ENCODE measurements around the gene HFE. TPM values are rescaled to one million over a fixed set of nuclear protein-coding genes. Genes with fewer than 3 reads are reported as not detected.

Gene HFE
- total and polyA plus RNA-seq, 2 of the 13 experiments (the other 11 are each of a cell fraction or from before 2014, with no cell fraction given) = 3.7 to 6.3 TPM

DNA sequence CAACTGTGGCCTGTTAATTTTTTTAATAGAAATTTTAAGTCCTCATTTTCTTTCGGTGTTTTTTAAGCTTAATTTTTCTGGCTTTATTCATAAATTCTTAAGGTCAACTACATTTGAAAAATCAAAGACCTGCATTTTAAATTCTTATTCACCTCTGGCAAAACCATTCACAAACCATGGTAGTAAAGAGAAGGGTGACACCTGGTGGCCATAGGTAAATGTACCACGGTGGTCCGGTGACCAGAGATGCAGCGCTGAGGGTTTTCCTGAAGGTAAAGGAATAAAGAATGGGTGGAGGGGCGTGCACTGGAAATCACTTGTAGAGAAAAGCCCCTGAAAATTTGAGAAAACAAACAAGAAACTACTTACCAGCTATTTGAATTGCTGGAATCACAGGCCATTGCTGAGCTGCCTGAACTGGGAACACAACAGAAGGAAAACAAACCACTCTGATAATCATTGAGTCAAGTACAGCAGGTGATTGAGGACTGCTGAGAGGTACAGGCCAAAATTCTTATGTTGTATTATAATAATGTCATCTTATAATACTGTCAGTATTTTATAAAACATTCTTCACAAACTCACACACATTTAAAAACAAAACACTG lies 10.1 kb downstream of the HFE start (continued):
- TF ChIP-seq, protein P1, sequence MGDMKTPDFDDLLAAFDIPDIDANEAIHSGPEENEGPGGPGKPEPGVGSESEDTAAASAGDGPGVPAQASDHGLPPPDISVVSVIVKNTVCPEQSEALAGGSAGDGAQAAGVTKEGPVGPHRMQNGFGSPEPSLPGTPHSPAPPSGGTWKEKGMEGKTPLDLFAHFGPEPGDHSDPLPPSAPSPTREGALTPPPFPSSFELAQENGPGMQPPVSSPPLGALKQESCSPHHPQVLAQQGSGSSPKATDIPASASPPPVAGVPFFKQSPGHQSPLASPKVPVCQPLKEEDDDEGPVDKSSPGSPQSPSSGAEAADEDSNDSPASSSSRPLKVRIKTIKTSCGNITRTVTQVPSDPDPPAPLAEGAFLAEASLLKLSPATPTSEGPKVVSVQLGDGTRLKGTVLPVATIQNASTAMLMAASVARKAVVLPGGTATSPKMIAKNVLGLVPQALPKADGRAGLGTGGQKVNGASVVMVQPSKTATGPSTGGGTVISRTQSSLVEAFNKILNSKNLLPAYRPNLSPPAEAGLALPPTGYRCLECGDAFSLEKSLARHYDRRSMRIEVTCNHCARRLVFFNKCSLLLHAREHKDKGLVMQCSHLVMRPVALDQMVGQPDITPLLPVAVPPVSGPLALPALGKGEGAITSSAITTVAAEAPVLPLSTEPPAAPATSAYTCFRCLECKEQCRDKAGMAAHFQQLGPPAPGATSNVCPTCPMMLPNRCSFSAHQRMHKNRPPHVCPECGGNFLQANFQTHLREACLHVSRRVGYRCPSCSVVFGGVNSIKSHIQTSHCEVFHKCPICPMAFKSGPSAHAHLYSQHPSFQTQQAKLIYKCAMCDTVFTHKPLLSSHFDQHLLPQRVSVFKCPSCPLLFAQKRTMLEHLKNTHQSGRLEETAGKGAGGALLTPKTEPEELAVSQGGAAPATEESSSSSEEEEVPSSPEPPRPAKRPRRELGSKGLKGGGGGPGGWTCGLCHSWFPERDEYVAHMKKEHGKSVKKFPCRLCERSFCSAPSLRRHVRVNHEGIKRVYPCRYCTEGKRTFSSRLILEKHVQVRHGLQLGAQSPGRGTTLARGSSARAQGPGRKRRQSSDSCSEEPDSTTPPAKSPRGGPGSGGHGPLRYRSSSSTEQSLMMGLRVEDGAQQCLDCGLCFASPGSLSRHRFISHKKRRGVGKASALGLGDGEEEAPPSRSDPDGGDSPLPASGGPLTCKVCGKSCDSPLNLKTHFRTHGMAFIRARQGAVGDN (CRISPR knock-in tag; IDR thresholded peaks at IDR 0.05) = no peak
- TF ChIP-seq, protein P2, sequence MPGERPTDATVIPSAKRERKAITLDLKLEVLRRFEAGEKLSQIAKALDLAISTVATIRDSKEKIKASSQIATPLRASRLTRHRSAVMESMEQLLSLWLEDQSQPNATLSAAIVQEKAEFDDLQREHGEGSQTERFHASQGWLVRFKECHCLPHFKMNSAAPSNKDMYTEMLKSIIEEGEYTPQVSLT (CRISPR knock-in tag; IDR thresholded peaks at IDR 0.05; ENCODE audit: borderline replicate concordance, low read depth) = no peak
- TF ChIP-seq ZNF782 (CRISPR knock-in tag; IDR thresholded peaks at IDR 0.05; ENCODE audit: borderline replicate concordance) = no peak
- TF ChIP-seq DNMT1 (CRISPR knock-in tag; IDR thresholded peaks at IDR 0.05) = no peak
- TF ChIP-seq U2AF1 (optimal IDR thresholded peaks at IDR 0.05; ENCODE audit: low read depth, low read length) = no peak
- TF ChIP-seq, protein P3, sequence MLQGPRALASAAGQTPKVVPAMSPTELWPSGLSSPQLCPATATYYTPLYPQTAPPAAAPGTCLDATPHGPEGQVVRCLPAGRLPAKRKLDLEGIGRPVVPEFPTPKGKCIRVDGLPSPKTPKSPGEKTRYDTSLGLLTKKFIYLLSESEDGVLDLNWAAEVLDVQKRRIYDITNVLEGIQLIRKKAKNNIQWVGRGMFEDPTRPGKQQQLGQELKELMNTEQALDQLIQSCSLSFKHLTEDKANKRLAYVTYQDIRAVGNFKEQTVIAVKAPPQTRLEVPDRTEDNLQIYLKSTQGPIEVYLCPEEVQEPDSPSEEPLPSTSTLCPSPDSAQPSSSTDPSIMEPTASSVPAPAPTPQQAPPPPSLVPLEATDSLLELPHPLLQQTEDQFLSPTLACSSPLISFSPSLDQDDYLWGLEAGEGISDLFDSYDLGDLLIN (CRISPR knock-in tag; IDR thresholded peaks at IDR 0.05; ENCODE audit: borderline replicate concordance) = no peak
- TF ChIP-seq ZNF644 (CRISPR knock-in tag; IDR thresholded peaks at IDR 0.05; ENCODE audit: low read depth) = no peak
- TF ChIP-seq NR2C2 (CRISPR knock-in tag; IDR thresholded peaks at IDR 0.05; ENCODE audit: borderline replicate concordance) = no peak
- no peak for TF ChIP-seq ZNF101 (CRISPR knock-in tag; IDR thresholded peaks at IDR 0.05; ENCODE audit: borderline replicate concordance, low read depth)
- peak; percentile 93 for TF ChIP-seq STAG1 (CRISPR knock-in tag; IDR thresholded peaks at IDR 0.05)
- no peak for TF ChIP-seq ZNF746 (CRISPR knock-in tag; IDR thresholded peaks at IDR 0.05)
- TF ChIP-seq TP53 (CRISPR knock-in tag; conservative IDR thresholded peaks at IDR 0.05) = no peak
- TF ChIP-seq ZBTB42 (CRISPR knock-in tag; IDR thresholded peaks at IDR 0.05) = no peak
- TF ChIP-seq, protein P4, sequence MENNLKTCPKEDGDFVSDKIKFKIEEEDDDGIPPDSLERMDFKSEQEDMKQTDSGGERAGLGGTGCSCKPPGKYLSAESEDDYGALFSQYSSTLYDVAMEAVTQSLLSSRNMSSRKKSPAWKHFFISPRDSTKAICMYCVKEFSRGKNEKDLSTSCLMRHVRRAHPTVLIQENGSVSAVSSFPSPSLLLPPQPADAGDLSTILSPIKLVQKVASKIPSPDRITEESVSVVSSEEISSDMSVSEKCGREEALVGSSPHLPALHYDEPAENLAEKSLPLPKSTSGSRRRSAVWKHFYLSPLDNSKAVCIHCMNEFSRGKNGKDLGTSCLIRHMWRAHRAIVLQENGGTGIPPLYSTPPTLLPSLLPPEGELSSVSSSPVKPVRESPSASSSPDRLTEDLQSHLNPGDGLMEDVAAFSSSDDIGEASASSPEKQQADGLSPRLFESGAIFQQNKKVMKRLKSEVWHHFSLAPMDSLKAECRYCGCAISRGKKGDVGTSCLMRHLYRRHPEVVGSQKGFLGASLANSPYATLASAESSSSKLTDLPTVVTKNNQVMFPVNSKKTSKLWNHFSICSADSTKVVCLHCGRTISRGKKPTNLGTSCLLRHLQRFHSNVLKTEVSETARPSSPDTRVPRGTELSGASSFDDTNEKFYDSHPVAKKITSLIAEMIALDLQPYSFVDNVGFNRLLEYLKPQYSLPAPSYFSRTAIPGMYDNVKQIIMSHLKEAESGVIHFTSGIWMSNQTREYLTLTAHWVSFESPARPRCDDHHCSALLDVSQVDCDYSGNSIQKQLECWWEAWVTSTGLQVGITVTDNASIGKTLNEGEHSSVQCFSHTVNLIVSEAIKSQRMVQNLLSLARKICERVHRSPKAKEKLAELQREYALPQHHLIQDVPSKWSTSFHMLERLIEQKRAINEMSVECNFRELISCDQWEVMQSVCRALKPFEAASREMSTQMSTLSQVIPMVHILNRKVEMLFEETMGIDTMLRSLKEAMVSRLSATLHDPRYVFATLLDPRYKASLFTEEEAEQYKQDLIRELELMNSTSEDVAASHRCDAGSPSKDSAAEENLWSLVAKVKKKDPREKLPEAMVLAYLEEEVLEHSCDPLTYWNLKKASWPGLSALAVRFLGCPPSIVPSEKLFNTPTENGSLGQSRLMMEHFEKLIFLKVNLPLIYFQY (CRISPR knock-in tag; IDR thresholded peaks at IDR 0.05; ENCODE audit: borderline replicate concordance) = no peak
- peak; percentile 22; the same call in 1 of the 2 replicates for TF ChIP-seq ERF (CRISPR knock-in tag; IDR thresholded peaks at IDR 0.05)
- no peak for TF ChIP-seq SRSF1 (optimal IDR thresholded peaks at IDR 0.05; ENCODE audit: low read depth, low read length)
- TF ChIP-seq, protein P5, sequence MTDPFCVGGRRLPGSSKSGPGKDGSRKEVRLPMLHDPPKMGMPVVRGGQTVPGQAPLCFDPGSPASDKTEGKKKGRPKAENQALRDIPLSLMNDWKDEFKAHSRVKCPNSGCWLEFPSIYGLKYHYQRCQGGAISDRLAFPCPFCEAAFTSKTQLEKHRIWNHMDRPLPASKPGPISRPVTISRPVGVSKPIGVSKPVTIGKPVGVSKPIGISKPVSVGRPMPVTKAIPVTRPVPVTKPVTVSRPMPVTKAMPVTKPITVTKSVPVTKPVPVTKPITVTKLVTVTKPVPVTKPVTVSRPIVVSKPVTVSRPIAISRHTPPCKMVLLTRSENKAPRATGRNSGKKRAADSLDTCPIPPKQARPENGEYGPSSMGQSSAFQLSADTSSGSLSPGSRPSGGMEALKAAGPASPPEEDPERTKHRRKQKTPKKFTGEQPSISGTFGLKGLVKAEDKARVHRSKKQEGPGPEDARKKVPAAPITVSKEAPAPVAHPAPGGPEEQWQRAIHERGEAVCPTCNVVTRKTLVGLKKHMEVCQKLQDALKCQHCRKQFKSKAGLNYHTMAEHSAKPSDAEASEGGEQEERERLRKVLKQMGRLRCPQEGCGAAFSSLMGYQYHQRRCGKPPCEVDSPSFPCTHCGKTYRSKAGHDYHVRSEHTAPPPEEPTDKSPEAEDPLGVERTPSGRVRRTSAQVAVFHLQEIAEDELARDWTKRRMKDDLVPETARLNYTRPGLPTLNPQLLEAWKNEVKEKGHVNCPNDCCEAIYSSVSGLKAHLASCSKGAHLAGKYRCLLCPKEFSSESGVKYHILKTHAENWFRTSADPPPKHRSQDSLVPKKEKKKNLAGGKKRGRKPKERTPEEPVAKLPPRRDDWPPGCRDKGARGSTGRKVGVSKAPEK (CRISPR knock-in tag; IDR thresholded peaks at IDR 0.05; ENCODE audit: borderline replicate concordance) = no peak
